HCT116 (cell line): ENCODE data around the gene ZNF433. TPM values are rescaled to one million over a fixed set of nuclear protein-coding genes. Genes with fewer than 3 reads are reported as not detected.

ENCODE experiments used
- ATAC-seq: fragments of 200-7000 bp; cut with Tn5 transposase; 2 replicates; pipeline ENCODE4 v1.9.1; 2020; ENCODE audit warnings: mild to moderate bottlenecking, moderate library complexity
- BruUV-seq: library from RNA; stranded (reverse); fragments of 400-500 nt; replicated peaks from 2 replicates; lab custom pipeline; 2021; lab: Mats Ljungman, UMichigan
- CTCF ChIA-PET: fragments of 300-600 bp; sonication (Branson Sonifier 250); formaldehyde crosslinking; loops from one replicate; lab custom pipeline; 2021; ENCODE audit warnings: antibody characterized with exemption; lab: Charles Lee
- POLR2A ChIA-PET: fragments of 300-600, 350-600 bp; sonication (Branson Sonifier 250); formaldehyde crosslinking; loops from one replicate; lab custom pipeline; 2021; ENCODE audit warnings: antibody characterized with exemption; lab: Charles Lee
- RAD21 ChIA-PET, 2 experiments: fragments of 300-600 bp; sonication (Branson Sonifier 250); formaldehyde crosslinking; loops; one replicate each; lab custom pipeline; 2023; ENCODE audit warnings: low total read pairs in 2 of 2; ENCODE audit not compliant: uncharacterized antibody in 2 of 2, unreplicated experiment in 2 of 2, low non-redundant PET in 1 of 2; lab: Charles Lee
- DNase-seq: peaks from one replicate; pipeline ENCODE4 v3.0.0-alpha.2; 2010; ENCODE audit warnings: low read depth, low spot score
- H2AFZ ChIP-seq: fragments of 200-600 bp; shearing (Covaris generic), sonication (generic); 2 replicates; pipeline ENCODE4 v1.6.1; 2017; ENCODE audit warnings: low read depth, mixed run types, mixed read lengths, antibody characterized with exemption, low read length; ENCODE audit not compliant: poor library complexity, severe bottlenecking
- H3K27ac ChIP-seq: 2 replicates; pipeline ENCODE4 v1.5.1; 2012; ENCODE audit warnings: low read depth, low read length
- H3K27me3 ChIP-seq: fragments of 200-600 bp; sonication (generic); 2 replicates; pipeline ENCODE4 v1.6.1; 2016; ENCODE audit warnings: mixed run types, low read length, mixed read lengths; ENCODE audit not compliant: insufficient read depth
- H3K36me3 ChIP-seq, 2 experiments: fragments of 200-500 bp in 1 of 2; fragments of 200-600 bp in 1 of 2; sonication (Bioruptor generic) in 1 of 2; sonication (generic) in 1 of 2; 2 replicates each; pipeline versions ENCODE4 v1.5.1 to v1.6.1; 2014 to 2016; ENCODE audit warnings: low read length in 2 of 2, inconsistent platforms in 1 of 2, mixed read lengths in 1 of 2, mixed run types in 1 of 2; ENCODE audit not compliant: insufficient read depth in 2 of 2, control insufficient read depth in 1 of 2
- H3K4me1 ChIP-seq, 2 experiments: fragments of 200-600 bp in 1 of 2; sonication (generic) in 1 of 2; 2 replicates each; pipeline versions ENCODE4 v1.5.1 to v1.6.1; 2012 to 2017; ENCODE audit warnings: low read length in 2 of 2, inconsistent platforms in 1 of 2, mild to moderate bottlenecking in 1 of 2, mixed read lengths in 1 of 2, mixed run types in 1 of 2, moderate library complexity in 1 of 2; ENCODE audit not compliant: insufficient read depth in 2 of 2, control insufficient read depth in 1 of 2
- H3K4me2 ChIP-seq: fragments of 200-600 bp; sonication (generic); 2 replicates; pipeline ENCODE4 v1.6.1; 2017; ENCODE audit warnings: mixed run types, low read length, mixed read lengths
- H3K4me3 ChIP-seq, 2 experiments: fragments of 200-600 bp in 1 of 2; sonication (generic) in 1 of 2; replicated peaks in 1 of 2; 2 replicates each; pipeline ENCODE4 v1.5.1; 2011 to 2016; ENCODE audit warnings: low read length in 2 of 2, control low read depth in 1 of 2, low read depth in 1 of 2, mild to moderate bottlenecking in 1 of 2, mixed read lengths in 1 of 2, mixed run types in 1 of 2
- H3K79me2 ChIP-seq: fragments of 200-600 bp; sonication (generic); 2 replicates; pipeline ENCODE4 v1.6.1; 2017; ENCODE audit warnings: mild to moderate bottlenecking, mixed run types, low read length, moderate library complexity, mixed read lengths; ENCODE audit not compliant: insufficient read depth
- H3K9ac ChIP-seq: fragments of 200-600 bp; sonication (generic); 2 replicates; pipeline ENCODE4 v1.6.1; 2016; ENCODE audit warnings: low read length, mixed read lengths
- H3K9me2 ChIP-seq: fragments of 200-600 bp; sonication (generic), shearing (Covaris generic); 2 replicates; pipeline ENCODE4 v1.6.1; 2017; ENCODE audit warnings: mixed run types, mild to moderate bottlenecking, moderate library complexity; ENCODE audit not compliant: insufficient read depth
- H3K9me3 ChIP-seq, 2 experiments: fragments of 200-500 bp in 1 of 2; fragments of 200-600 bp in 1 of 2; sonication (Bioruptor generic) in 1 of 2; sonication (generic) in 1 of 2; 2 replicates each; pipeline ENCODE4 v1.6.1; 2014 to 2017; ENCODE audit warnings: low read length in 2 of 2, mixed read lengths in 2 of 2, inconsistent platforms in 1 of 2, low read depth in 1 of 2, mild to moderate bottlenecking in 1 of 2, mixed run types in 1 of 2, moderate library complexity in 1 of 2; ENCODE audit not compliant: control insufficient read depth in 1 of 2, insufficient read depth in 1 of 2
- H4K20me1 ChIP-seq: fragments of 200-600 bp; sonication (generic), shearing (Covaris generic); 2 replicates; pipeline ENCODE4 v1.6.1; 2017; ENCODE audit warnings: mixed run types, mild to moderate bottlenecking, moderate library complexity; ENCODE audit not compliant: insufficient read depth
- CBX3 ChIP-seq: IDR thresholded peaks from 2 replicates; pipeline ENCODE4 v1.6.1; 2012; ENCODE audit warnings: low read depth
- CTCF ChIP-seq, 3 experiments: fragments of 200-600 bp in 1 of 3; sonication (generic) in 1 of 3; IDR thresholded peaks in 2 of 3; conservative IDR thresholded peaks in 1 of 3; 2 replicates each; pipeline ENCODE4 v1.5.1; 2012 to 2017; ENCODE audit warnings: low read depth in 2 of 3, low read length in 2 of 3, antibody characterized with exemption in 1 of 3, borderline replicate concordance in 1 of 3, control low read depth in 1 of 3, mild to moderate bottlenecking in 1 of 3, mixed read lengths in 1 of 3, mixed run types in 1 of 3, moderate library complexity in 1 of 3; ENCODE audit not compliant: insufficient read depth in 1 of 3
- ELF1 ChIP-seq: IDR thresholded peaks from 2 replicates; pipeline ENCODE4 v1.6.1; 2012; ENCODE audit warnings: low read depth, borderline replicate concordance
- EZH2 ChIP-seq: fragments of 200-600 bp; sonication (generic); IDR thresholded peaks from 2 replicates; pipeline ENCODE4 v1.6.1; 2017; ENCODE audit warnings: antibody characterized with exemption, mixed run types
- EZH2phosphoT487 ChIP-seq: fragments of 200-600 bp; IDR thresholded peaks from 2 replicates; pipeline ENCODE4 v1.6.1; 2018; ENCODE audit warnings: antibody characterized with exemption, borderline replicate concordance
- FOSL1 ChIP-seq: IDR thresholded peaks from 2 replicates; pipeline ENCODE4 v1.6.1; 2012; ENCODE audit warnings: low read depth
- POLR2A ChIP-seq: IDR thresholded peaks from 2 replicates; pipeline ENCODE4 v1.7.0; 2011; ENCODE audit warnings: borderline replicate concordance; ENCODE audit not compliant: insufficient read depth, insufficient read length; ENCODE audit errors: extremely low read depth
- RAD21 ChIP-seq: IDR thresholded peaks from 2 replicates; pipeline ENCODE4 v1.6.1; 2012; ENCODE audit warnings: low read depth, mild to moderate bottlenecking
- REST ChIP-seq: IDR thresholded peaks from 2 replicates; pipeline ENCODE4 v1.6.1; 2012; ENCODE audit warnings: low read depth
- SP1 ChIP-seq: IDR thresholded peaks from 2 replicates; pipeline ENCODE4 v1.6.1; 2012; ENCODE audit warnings: low read depth
- SRF ChIP-seq: IDR thresholded peaks from 2 replicates; pipeline ENCODE4 v1.6.1; 2012; ENCODE audit warnings: low read depth
- TCF7L2 ChIP-seq: IDR thresholded peaks from 2 replicates; pipeline ENCODE4 v1.7.0; 2011; ENCODE audit warnings: borderline replicate concordance, inconsistent platforms; ENCODE audit not compliant: insufficient read depth, insufficient read length; ENCODE audit errors: extremely low read depth
- ZNF274 ChIP-seq: fragments of 200-500 bp; sonication (Bioruptor generic); IDR thresholded peaks from 2 replicates; pipeline ENCODE4 v1.6.1; 2014; ENCODE audit warnings: mild to moderate bottlenecking, low read depth, low read length, inconsistent platforms
- intact Hi-C: fragments of 100-400 bp; cut with micrococcal nuclease; formaldehyde crosslinking; loops from 2 replicates; pipeline ENCODE4 v1.10.0; 2022
- total RNA-seq: library from RNA; stranded (reverse); gene quantifications from one replicate; pipeline ENCODE4 v1.2.1, GENCODE V29; 2021; ENCODE audit not compliant: unreplicated experiment

The ZNF433 gene
- total RNA-seq, 1 experiment from 2014 or later = not detected

GRCh38 chr19:12064590-12065538, 29.4 kb upstream of the ZNF433 start, which contains the start of gene ZNF844:
Gene ZNF844 (plus strand): TSS chr19:12064731. CDS start chr19:12064874, 143 bp downstream.
- H2AFZ ChIP-seq = no peak within 1 kb of the TSS
- ChIA-PET POLR2A (no interaction called here), RAD21 (no interaction called here), CTCF (no interaction called here)
- H3K4me3 ChIP-seq = no peak within 1 kb of the TSS
- BruUV-seq = no TSS peak
- TF ChIP-seq CTCF (IDR thresholded peaks at IDR 0.05 in 2 of 3, conservative IDR thresholded peaks at IDR 0.05 in 1 of 3; ENCODE audit: borderline replicate concordance in 1 of 3, insufficient read depth in 1 of 3, low read depth in 2 of 3, low read length in 2 of 3) (no peak), TCF7L2 (no peak), ZNF274 (no peak)
- DNase-seq = no peak
- no peaks in the 10 kb centered on the region for H3K4me1 ChIP-seq
- no peak within 1 kb of the TSS for H3K27ac ChIP-seq
- H3K36me3 ChIP-seq = no peaks in the 10 kb centered on the region
- H3K4me2 ChIP-seq = no peak within 1 kb of the TSS
- no peaks in the 10 kb centered on the region for H3K27me3 ChIP-seq
- H4K20me1 ChIP-seq = no peaks in the 10 kb centered on the region
- peaks cover 0 to 9% of the 10 kb centered on the region in 2 experiments; a peak in 2 of 4 replicates for H3K9me3 ChIP-seq
- intact Hi-C loops = no loop called here
- no peak within 1 kb of the TSS for H3K9ac ChIP-seq
- no peaks in the 10 kb centered on the region for H3K79me2 ChIP-seq
- H3K9me2 ChIP-seq = no peaks in the 10 kb centered on the region
- no peak for ATAC-seq

- Histone ChIP-seq H3K4me2 (no peak overlapping the region), H2AFZ (no peak overlapping the region), H3K79me2 (no peaks in the 10 kb centered on the region), H3K27ac (no peak overlapping the region), H3K9me2 (no peaks in the 10 kb centered on the region), H3K36me3 (no peaks in the 10 kb centered on the region), H4K20me1 (no peaks in the 10 kb centered on the region), H3K9me3 (peaks cover 0 to 9% of the 10 kb centered on the region in 2 experiments; a peak in 2 of 4 replicates), H3K9ac (no peak overlapping the region), H3K27me3 (no peaks in the 10 kb centered on the region), H3K4me3 (no peak overlapping the region), H3K4me1 (no peaks in the 10 kb centered on the region)
- ChIA-PET RAD21 (no interaction called here), POLR2A (no interaction called here), CTCF (interaction anchor here (1.0 kb wide), 1 partner anchor 132 kb away, joined by 3 read pairs; no protein-coding TSS in a partner anchor)
- BruUV-seq = no TSS peak
- intact Hi-C loops = no loop called here
- ATAC-seq = no peak
- DNase-seq = no peak
- TF ChIP-seq ELF1 (no peak), SRF (no peak), ZNF274 (no peak), RAD21 (no peak), EZH2phosphoT487 (no peak), FOSL1 (no peak), CBX3 (no peak), POLR2A (no peak), REST (no peak), EZH2 (no peak), SP1 (no peak)
These were observed 20.3 kb upstream of the ZNF433 start for GRCh38 chr19:12055784-12056183.
